A673 (cell line): Measurements from ENCODE around the gene PRELID2. TPM values are rescaled to one million over a fixed set of nuclear protein-coding genes. Genes with fewer than 3 reads are reported as not detected.

ENCODE experiments used
- BruUV-seq: library from RNA; stranded (reverse); fragments of 400-500 nt; replicated peaks from 2 replicates; lab custom pipeline; 2021; lab: Mats Ljungman, UMichigan
- CTCF ChIA-PET: fragments of 300-600 bp; sonication (Branson Sonifier 250); formaldehyde crosslinking; loops from one replicate; lab custom pipeline; 2022; ENCODE audit warnings: antibody characterized with exemption; lab: Charles Lee
- POLR2A ChIA-PET: fragments of 300-600 bp; sonication (Branson Sonifier 250); formaldehyde crosslinking; loops from one replicate; lab custom pipeline; 2022; ENCODE audit warnings: antibody characterized with exemption; ENCODE audit not compliant: low non-redundant PET; lab: Charles Lee
- DNase-seq: peaks from one replicate; pipeline ENCODE4 v3.0.0-alpha.2; 2015; ENCODE audit warnings: low spot score
- H3K27ac ChIP-seq: fragments of 200-600 bp; sonication (generic); 2 replicates; pipeline ENCODE4 v1.5.1; 2016; ENCODE audit warnings: mixed run types, low read depth, mild to moderate bottlenecking, mixed read lengths, antibody characterized with exemption, low read length; ENCODE audit not compliant: poor library complexity, severe bottlenecking
- H3K27me3 ChIP-seq: fragments of 200-600 bp; sonication (generic); replicated peaks from 2 replicates; pipeline ENCODE4 v1.6.1; 2017; ENCODE audit warnings: mixed run types, low read depth, mild to moderate bottlenecking, mixed read lengths, antibody characterized with exemption, low read length; ENCODE audit not compliant: insufficient read depth, poor library complexity
- H3K36me3 ChIP-seq: fragments of 200-600 bp; sonication (generic); 2 replicates; pipeline ENCODE4 v1.6.1; 2016; ENCODE audit warnings: mixed run types, mild to moderate bottlenecking, mixed read lengths, antibody characterized with exemption, low read length; ENCODE audit not compliant: insufficient read depth, poor library complexity, severe bottlenecking
- H3K4me1 ChIP-seq: fragments of 200-600 bp; sonication (generic); 2 replicates; pipeline ENCODE4 v1.6.1; 2017; ENCODE audit warnings: mixed run types, mild to moderate bottlenecking, mixed read lengths, antibody characterized with exemption, low read length; ENCODE audit not compliant: insufficient read depth, poor library complexity, severe bottlenecking
- H3K4me3 ChIP-seq: fragments of 200-600 bp; sonication (generic); 2 replicates; pipeline ENCODE4 v1.5.1; 2016; ENCODE audit warnings: low read depth, mixed run types, mild to moderate bottlenecking, mixed read lengths, low read length; ENCODE audit not compliant: poor library complexity, severe bottlenecking
- H3K9me3 ChIP-seq: fragments of 200-600 bp; sonication (generic); 2 replicates; pipeline ENCODE4 v1.6.1; 2016; ENCODE audit warnings: mixed run types, low read depth, mild to moderate bottlenecking, mixed read lengths, antibody characterized with exemption, low read length; ENCODE audit not compliant: poor library complexity, severe bottlenecking
- CTCF ChIP-seq: fragments of 300-800, 200-600 bp; sonication (generic); conservative IDR thresholded peaks from 2 replicates; pipeline ENCODE4 v1.5.1; 2017; ENCODE audit warnings: low read depth, mild to moderate bottlenecking, antibody characterized with exemption, low read length, moderate library complexity, mixed read lengths
- EZH2 ChIP-seq: fragments of 200-600 bp; sonication (generic); IDR thresholded peaks from 2 replicates; pipeline ENCODE4 v1.6.1; 2017; ENCODE audit warnings: borderline replicate concordance, low read depth, mild to moderate bottlenecking, mixed read lengths, antibody characterized with exemption, low read length; ENCODE audit not compliant: poor library complexity, severe bottlenecking
- intact Hi-C: fragments of 100-400 bp; cut with micrococcal nuclease; formaldehyde crosslinking; loops from one replicate; pipeline ENCODE4 v1.10.0; 2022; ENCODE audit not compliant: unreplicated experiment
- total RNA-seq: library from RNA; stranded (reverse); gene quantifications from 2 replicates; pipeline ENCODE4 v1.2.3, GENCODE V29; 2021

PRELID2 gene
- total RNA-seq, 1 experiment from 2014 or later, result 50.2 TPM

- intact Hi-C loops, result no loop called here
- POLR2A ChIA-PET, result no interaction called here
- H3K27ac ChIP-seq, result no peak overlapping the region
These were observed 29.3 kb downstream of the PRELID2 start for GRCh38 chr5:145805819-145806218.

GRCh38 chr5:145804701-145805100 lies 30.4 kb downstream of the PRELID2 start:
- Histone ChIP-seq H3K27ac (no peak overlapping the region), H3K4me1 (peaks cover 33% of the 10 kb centered on the region), H3K9me3 (no peaks in the 10 kb centered on the region), H3K4me3 (no peak overlapping the region), H3K27me3 (no peaks in the 10 kb centered on the region), H3K36me3 (peaks cover 3% of the 10 kb centered on the region)
- CTCF ChIA-PET, result no interaction called here
- intact Hi-C loops, result no loop called here
- TF ChIP-seq EZH2 (no peak), CTCF (no peak)
- POLR2A ChIA-PET, result no interaction called here
- no TSS peak for BruUV-seq
- DNase-seq, result no peak

More at GRCh38 chr5:145805819-145806218, 29.3 kb downstream of the PRELID2 start:
- H3K9me3 ChIP-seq, result no peaks in the 10 kb centered on the region
- BruUV-seq, result no TSS peak
- peaks cover 24% of the 10 kb centered on the region for H3K4me1 ChIP-seq
- H3K4me3 ChIP-seq, result no peak overlapping the region
- H3K36me3 ChIP-seq, result peaks cover 3% of the 10 kb centered on the region
- CTCF ChIA-PET, result no interaction called here
- DNase-seq, result no peak
- no peak for TF ChIP-seq CTCF
- TF ChIP-seq EZH2, result no peak
- H3K27me3 ChIP-seq, result no peaks in the 10 kb centered on the region

GRCh38 chr5:145803112-145804004 lies 31.8 kb downstream of the PRELID2 start:
- no peak for DNase-seq
- H3K4me3 ChIP-seq, result no peak overlapping the region
- TF ChIP-seq CTCF (no peak), EZH2 (no peak)
- ChIA-PET POLR2A (no interaction called here), CTCF (interaction anchor here (0.7 kb wide), 1 partner anchor 113 kb away, joined by 5 read pairs; no protein-coding TSS in a partner anchor)
- H3K36me3 ChIP-seq, result no peaks in the 10 kb centered on the region
- H3K27me3 ChIP-seq, result no peaks in the 10 kb centered on the region
- no peak overlapping the region for H3K27ac ChIP-seq
- H3K9me3 ChIP-seq, result peaks cover 3% of the 10 kb centered on the region
- intact Hi-C loops, result no loop called here
- BruUV-seq, result no TSS peak
- H3K4me1 ChIP-seq, result peaks cover 38% of the 10 kb centered on the region
